H1 (cell line): ENCODE results near the gene PHRF1. TPM values are rescaled to one million over a fixed set of nuclear protein-coding genes. Genes with fewer than 3 reads are reported as not detected.

Experiments
- BACH1 ChIP-seq: IDR thresholded peaks from 2 replicates; pipeline ENCODE4 v1.6.1; 2012; ENCODE audit warnings: low read length, improper control_type of control experiment
- BCL11A ChIP-seq, 2 experiments: IDR thresholded peaks; one replicate each; pipeline ENCODE4 v1.6.1; 2011; ENCODE audit warnings: low read depth in 2 of 2, low read length in 2 of 2, mild to moderate bottlenecking in 2 of 2
- CHD1 ChIP-seq: IDR thresholded peaks from 2 replicates; pipeline ENCODE4 v1.6.1; 2012; ENCODE audit warnings: low read depth, low read length, improper control_type of control experiment
- EGR1 ChIP-seq: IDR thresholded peaks from 2 replicates; pipeline ENCODE4 v1.6.1; 2011; ENCODE audit warnings: low read depth, low read length, borderline replicate concordance
- FOSL1 ChIP-seq: IDR thresholded peaks from 2 replicates; pipeline ENCODE4 v1.6.1; 2011; ENCODE audit warnings: mild to moderate bottlenecking, low read depth, low read length, moderate library complexity; ENCODE audit not compliant: insufficient read depth
- GTF2F1 ChIP-seq: IDR thresholded peaks from 2 replicates; pipeline ENCODE4 v1.6.1; 2012; ENCODE audit warnings: low read depth, low read length, improper control_type of control experiment, borderline replicate concordance
- JUN ChIP-seq: IDR thresholded peaks from 2 replicates; pipeline ENCODE4 v1.6.1; 2011; ENCODE audit warnings: low read depth, mild to moderate bottlenecking, improper control_type of control experiment, low read length
- POLR2A ChIP-seq, 2 experiments: IDR thresholded peaks; 1 replicate in 1 of 2; 2 replicates in 1 of 2; pipeline ENCODE4 v1.6.1; 2011; ENCODE audit warnings: low read depth in 2 of 2, low read length in 2 of 2, mild to moderate bottlenecking in 2 of 2; ENCODE audit errors: control extremely low read depth in 1 of 2
- SAP30 ChIP-seq: fragments of 300-600 bp; sonication (generic); IDR thresholded peaks from 2 replicates; pipeline ENCODE4 v1.7.1; 2012; ENCODE audit warnings: low read length, moderate library complexity, mild to moderate bottlenecking, inconsistent platforms; ENCODE audit not compliant: insufficient read depth, insufficient replicate concordance
- SP2 ChIP-seq: IDR thresholded peaks from 2 replicates; pipeline ENCODE4 v1.6.1; 2012; ENCODE audit warnings: mild to moderate bottlenecking, low read length, inconsistent platforms
- TAF7 ChIP-seq: optimal IDR thresholded peaks from 2 replicates; pipeline ENCODE3; 2011; ENCODE audit warnings: low read depth, mild to moderate bottlenecking, inconsistent platforms, low read length, moderate library complexity, borderline replicate concordance
- TCF12 ChIP-seq: IDR thresholded peaks from 2 replicates; pipeline ENCODE4 v1.6.1; 2011; ENCODE audit warnings: low read depth, mild to moderate bottlenecking, low read length
- polyA plus RNA-seq, 7 experiments: library from polyadenylated mRNA; depleted of rRNA in 3 of 7; stranded (reverse) in 5 of 7; unstranded in 2 of 7; fragments of >200 nt in 5 of 7; fragments of 200-250 nt in 2 of 7; gene quantifications; 1 replicate in 5 of 7; 2 replicates in 1 of 7; 4 replicates in 1 of 7; pipeline versions ENCODE4 v1.2.1 to v1.2.3, GENCODE V29; 2011 to 2013; ENCODE audit warnings: missing spikeins in 2 of 7, mixed read lengths in 2 of 7
- total RNA-seq: library from RNA; stranded (reverse); fragmentation: NEBNext Ultra II Directional; extraction: Animal tissue kit (Norgen Biotek cat#: 25700); gene quantifications from 2 replicates; pipeline ENCODE4 v1.2.1, GENCODE V29; 2021
- TF ChIP-seq, protein P1 (sequence below): fragments of 300-600 bp; sonication (generic); IDR thresholded peaks from 2 replicates; pipeline ENCODE4 v1.7.1; 2012; ENCODE audit warnings: low read length, moderate library complexity, mild to moderate bottlenecking, inconsistent platforms; ENCODE audit not compliant: insufficient replicate concordance

PHRF1 gene
- total and polyA plus RNA-seq, 2 of the 8 experiments (the other 6 are each of a cell fraction or from before 2014, with no cell fraction given), result 13.4 to 37.3 TPM

GRCh38 chr11:645536-645935 lies 69.3 kb downstream of the PHRF1 start (continued):
- TF ChIP-seq, protein P1, sequence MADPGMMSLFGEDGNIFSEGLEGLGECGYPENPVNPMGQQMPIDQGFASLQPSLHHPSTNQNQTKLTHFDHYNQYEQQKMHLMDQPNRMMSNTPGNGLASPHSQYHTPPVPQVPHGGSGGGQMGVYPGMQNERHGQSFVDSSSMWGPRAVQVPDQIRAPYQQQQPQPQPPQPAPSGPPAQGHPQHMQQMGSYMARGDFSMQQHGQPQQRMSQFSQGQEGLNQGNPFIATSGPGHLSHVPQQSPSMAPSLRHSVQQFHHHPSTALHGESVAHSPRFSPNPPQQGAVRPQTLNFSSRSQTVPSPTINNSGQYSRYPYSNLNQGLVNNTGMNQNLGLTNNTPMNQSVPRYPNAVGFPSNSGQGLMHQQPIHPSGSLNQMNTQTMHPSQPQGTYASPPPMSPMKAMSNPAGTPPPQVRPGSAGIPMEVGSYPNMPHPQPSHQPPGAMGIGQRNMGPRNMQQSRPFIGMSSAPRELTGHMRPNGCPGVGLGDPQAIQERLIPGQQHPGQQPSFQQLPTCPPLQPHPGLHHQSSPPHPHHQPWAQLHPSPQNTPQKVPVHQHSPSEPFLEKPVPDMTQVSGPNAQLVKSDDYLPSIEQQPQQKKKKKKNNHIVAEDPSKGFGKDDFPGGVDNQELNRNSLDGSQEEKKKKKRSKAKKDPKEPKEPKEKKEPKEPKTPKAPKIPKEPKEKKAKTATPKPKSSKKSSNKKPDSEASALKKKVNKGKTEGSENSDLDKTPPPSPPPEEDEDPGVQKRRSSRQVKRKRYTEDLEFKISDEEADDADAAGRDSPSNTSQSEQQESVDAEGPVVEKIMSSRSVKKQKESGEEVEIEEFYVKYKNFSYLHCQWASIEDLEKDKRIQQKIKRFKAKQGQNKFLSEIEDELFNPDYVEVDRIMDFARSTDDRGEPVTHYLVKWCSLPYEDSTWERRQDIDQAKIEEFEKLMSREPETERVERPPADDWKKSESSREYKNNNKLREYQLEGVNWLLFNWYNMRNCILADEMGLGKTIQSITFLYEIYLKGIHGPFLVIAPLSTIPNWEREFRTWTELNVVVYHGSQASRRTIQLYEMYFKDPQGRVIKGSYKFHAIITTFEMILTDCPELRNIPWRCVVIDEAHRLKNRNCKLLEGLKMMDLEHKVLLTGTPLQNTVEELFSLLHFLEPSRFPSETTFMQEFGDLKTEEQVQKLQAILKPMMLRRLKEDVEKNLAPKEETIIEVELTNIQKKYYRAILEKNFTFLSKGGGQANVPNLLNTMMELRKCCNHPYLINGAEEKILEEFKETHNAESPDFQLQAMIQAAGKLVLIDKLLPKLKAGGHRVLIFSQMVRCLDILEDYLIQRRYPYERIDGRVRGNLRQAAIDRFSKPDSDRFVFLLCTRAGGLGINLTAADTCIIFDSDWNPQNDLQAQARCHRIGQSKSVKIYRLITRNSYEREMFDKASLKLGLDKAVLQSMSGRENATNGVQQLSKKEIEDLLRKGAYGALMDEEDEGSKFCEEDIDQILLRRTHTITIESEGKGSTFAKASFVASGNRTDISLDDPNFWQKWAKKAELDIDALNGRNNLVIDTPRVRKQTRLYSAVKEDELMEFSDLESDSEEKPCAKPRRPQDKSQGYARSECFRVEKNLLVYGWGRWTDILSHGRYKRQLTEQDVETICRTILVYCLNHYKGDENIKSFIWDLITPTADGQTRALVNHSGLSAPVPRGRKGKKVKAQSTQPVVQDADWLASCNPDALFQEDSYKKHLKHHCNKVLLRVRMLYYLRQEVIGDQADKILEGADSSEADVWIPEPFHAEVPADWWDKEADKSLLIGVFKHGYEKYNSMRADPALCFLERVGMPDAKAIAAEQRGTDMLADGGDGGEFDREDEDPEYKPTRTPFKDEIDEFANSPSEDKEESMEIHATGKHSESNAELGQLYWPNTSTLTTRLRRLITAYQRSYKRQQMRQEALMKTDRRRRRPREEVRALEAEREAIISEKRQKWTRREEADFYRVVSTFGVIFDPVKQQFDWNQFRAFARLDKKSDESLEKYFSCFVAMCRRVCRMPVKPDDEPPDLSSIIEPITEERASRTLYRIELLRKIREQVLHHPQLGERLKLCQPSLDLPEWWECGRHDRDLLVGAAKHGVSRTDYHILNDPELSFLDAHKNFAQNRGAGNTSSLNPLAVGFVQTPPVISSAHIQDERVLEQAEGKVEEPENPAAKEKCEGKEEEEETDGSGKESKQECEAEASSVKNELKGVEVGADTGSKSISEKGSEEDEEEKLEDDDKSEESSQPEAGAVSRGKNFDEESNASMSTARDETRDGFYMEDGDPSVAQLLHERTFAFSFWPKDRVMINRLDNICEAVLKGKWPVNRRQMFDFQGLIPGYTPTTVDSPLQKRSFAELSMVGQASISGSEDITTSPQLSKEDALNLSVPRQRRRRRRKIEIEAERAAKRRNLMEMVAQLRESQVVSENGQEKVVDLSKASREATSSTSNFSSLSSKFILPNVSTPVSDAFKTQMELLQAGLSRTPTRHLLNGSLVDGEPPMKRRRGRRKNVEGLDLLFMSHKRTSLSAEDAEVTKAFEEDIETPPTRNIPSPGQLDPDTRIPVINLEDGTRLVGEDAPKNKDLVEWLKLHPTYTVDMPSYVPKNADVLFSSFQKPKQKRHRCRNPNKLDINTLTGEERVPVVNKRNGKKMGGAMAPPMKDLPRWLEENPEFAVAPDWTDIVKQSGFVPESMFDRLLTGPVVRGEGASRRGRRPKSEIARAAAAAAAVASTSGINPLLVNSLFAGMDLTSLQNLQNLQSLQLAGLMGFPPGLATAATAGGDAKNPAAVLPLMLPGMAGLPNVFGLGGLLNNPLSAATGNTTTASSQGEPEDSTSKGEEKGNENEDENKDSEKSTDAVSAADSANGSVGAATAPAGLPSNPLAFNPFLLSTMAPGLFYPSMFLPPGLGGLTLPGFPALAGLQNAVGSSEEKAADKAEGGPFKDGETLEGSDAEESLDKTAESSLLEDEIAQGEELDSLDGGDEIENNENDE, result no peak
- no peak for TF ChIP-seq CHD1
- no peak for TF ChIP-seq FOSL1
- no peak for TF ChIP-seq BCL11A (IDR thresholded peaks at IDR 0.05; ENCODE audit: low read depth in 2 of 2, low read length in 2 of 2)
- no peak for TF ChIP-seq GTF2F1
- no peak for TF ChIP-seq POLR2A (IDR thresholded peaks at IDR 0.05; ENCODE audit: control extremely low read depth in 1 of 2, low read depth in 2 of 2, low read length in 2 of 2)
- no peak for TF ChIP-seq JUN
- no peak for TF ChIP-seq TCF12
- no peak for TF ChIP-seq BACH1
- TF ChIP-seq SAP30, result no peak
- no peak for TF ChIP-seq SP2
- TF ChIP-seq TAF7, result no peak
- no peak for TF ChIP-seq EGR1
